ENCODE measurements around the gene PLXNA4. TPM values are rescaled to one million over a fixed set of nuclear protein-coding genes. Genes with fewer than 3 reads are reported as not detected.
"Not testable (repeated sequence)": the region's sequence is repeated elsewhere in the genome, so short reads cannot be mapped to it uniquely, and the experiment has no call there.

PLXNA4 gene
- total RNA-seq, 1 experiment from 2014 or later: 0.81 TPM

DNA sequence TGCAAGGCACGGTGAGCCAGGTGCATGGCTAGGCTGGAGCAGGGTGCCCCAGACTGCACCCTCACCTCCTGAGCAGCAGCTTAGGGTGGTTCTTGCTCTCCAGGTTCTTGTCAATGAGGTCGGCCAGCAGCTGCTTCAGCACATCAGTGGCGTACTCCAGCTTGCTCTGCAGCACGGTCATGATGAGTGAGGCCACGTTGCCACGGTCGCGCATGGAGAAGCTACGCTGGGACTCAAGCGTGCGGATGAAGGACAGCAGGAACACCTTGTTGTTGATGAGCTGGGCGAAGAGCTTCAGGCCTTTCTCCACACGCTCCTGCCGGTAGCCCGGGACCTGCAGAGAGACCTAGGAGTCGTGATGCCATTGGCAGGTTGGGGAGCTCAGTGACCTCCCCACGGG is 408.0 kb downstream of the PLXNA4 start (continued):
- TF ChIP-seq, protein P1, sequence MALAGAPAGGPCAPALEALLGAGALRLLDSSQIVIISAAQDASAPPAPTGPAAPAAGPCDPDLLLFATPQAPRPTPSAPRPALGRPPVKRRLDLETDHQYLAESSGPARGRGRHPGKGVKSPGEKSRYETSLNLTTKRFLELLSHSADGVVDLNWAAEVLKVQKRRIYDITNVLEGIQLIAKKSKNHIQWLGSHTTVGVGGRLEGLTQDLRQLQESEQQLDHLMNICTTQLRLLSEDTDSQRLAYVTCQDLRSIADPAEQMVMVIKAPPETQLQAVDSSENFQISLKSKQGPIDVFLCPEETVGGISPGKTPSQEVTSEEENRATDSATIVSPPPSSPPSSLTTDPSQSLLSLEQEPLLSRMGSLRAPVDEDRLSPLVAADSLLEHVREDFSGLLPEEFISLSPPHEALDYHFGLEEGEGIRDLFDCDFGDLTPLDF (CRISPR knock-in tag; IDR thresholded peaks at IDR 0.05): no peak
- no peak for TF ChIP-seq NFATC4 (CRISPR knock-in tag; IDR thresholded peaks at IDR 0.05)
- TF ChIP-seq, protein P2, sequence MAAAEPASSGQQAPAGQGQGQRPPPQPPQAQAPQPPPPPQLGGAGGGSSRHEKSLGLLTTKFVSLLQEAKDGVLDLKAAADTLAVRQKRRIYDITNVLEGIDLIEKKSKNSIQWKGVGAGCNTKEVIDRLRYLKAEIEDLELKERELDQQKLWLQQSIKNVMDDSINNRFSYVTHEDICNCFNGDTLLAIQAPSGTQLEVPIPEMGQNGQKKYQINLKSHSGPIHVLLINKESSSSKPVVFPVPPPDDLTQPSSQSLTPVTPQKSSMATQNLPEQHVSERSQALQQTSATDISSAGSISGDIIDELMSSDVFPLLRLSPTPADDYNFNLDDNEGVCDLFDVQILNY (CRISPR knock-in tag; IDR thresholded peaks at IDR 0.05): no peak

- ATAC-seq; H3K27ac Mint-ChIP-seq; H3K9me3 Mint-ChIP-seq; H3K27me3 Mint-ChIP-seq (ENCODE audit: low read depth); POLR2A ChIA-PET; DNase-seq (ENCODE audit: low spot score); H3K4me3 Mint-ChIP-seq; H3K36me3 Mint-ChIP-seq: not testable (repeated sequence)
- peaks cover 22% of the 10 kb centered on the region for H3K4me1 Mint-ChIP-seq
- CTCF ChIA-PET: interaction anchor here (0.6 to 0.8 kb wide), 2 partner anchors 220 to 256 kb away, joined by 3 read pairs; no protein-coding TSS in a partner anchor
Measured at GRCh38 chr7:132165695-132166094, 410.6 kb downstream of the PLXNA4 start.

GRCh38 chr7:132164558-132165125 is 411.6 kb downstream of the PLXNA4 start:
- Mint-ChIP-seq H3K4me1 (peaks cover 19% of the 10 kb centered on the region), H3K9me3 (no peaks in the 10 kb centered on the region), H3K27ac (no peak overlapping the region), H3K36me3 (no peaks in the 10 kb centered on the region), H3K27me3 (ENCODE audit: low read depth) (no peaks in the 10 kb centered on the region; the same call in 1 of the 2 replicates), H3K4me3 (no peak overlapping the region)
- DNase-seq (ENCODE audit: low spot score): no peak
- ATAC-seq: no peak
- ChIA-PET POLR2A (no interaction called here), CTCF (interaction anchor here (1.1 kb wide), 1 partner anchor 87 kb away, joined by 5 read pairs; no protein-coding TSS in a partner anchor)
- TF ChIP-seq ELF4 (CRISPR knock-in tag; IDR thresholded peaks at IDR 0.05; ENCODE audit: low read depth) (no peak), ZNF281 (CRISPR knock-in tag; IDR thresholded peaks at IDR 0.05) (no peak), SMAD4 (CRISPR knock-in tag; IDR thresholded peaks at IDR 0.05) (no peak), CREB1 (CRISPR knock-in tag; IDR thresholded peaks at IDR 0.05) (no peak), ZNF396 (CRISPR knock-in tag; IDR thresholded peaks at IDR 0.05; ENCODE audit: borderline replicate concordance) (no peak), ZBTB21 (CRISPR knock-in tag; IDR thresholded peaks at IDR 0.05; ENCODE audit: borderline replicate concordance) (no peak)
- TF ChIP-seq, protein P3, sequence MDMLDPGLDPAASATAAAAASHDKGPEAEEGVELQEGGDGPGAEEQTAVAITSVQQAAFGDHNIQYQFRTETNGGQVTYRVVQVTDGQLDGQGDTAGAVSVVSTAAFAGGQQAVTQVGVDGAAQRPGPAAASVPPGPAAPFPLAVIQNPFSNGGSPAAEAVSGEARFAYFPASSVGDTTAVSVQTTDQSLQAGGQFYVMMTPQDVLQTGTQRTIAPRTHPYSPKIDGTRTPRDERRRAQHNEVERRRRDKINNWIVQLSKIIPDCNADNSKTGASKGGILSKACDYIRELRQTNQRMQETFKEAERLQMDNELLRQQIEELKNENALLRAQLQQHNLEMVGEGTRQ (CRISPR knock-in tag; IDR thresholded peaks at IDR 0.05): no peak

DNA sequence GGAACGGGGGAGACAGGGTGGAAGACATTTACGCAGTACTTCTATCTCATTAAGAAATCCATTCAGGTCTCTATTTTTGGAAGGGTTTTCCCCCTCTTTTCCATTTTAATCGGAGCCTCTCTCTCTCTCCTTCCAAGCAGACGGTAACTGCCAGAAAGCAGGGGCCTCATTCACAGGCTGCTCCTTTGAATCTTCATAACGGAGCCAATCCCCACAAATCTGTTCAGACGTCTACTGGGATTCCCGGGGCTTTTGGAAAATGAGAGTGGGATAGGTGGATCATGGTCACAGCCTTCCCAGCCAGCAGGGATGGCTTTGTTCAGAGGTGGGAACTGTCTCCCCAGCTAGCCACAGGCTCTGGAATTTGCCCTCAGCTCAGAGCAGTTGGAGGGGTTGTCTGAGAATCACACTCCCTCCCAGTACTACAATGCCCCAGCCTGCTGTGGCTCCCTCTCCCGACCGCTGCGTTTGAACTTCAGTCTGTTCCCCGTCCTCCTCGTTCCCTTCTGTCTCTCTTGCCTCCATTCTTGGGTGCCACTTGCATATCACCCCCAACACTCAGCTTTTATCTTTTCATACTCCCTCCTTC is 413.6 kb downstream of the PLXNA4 start:
- no peaks in the 10 kb centered on the region for H3K36me3 Mint-ChIP-seq
- no peak overlapping the region for H3K27ac Mint-ChIP-seq
- H3K4me3 Mint-ChIP-seq: no peak overlapping the region
- ATAC-seq: peak; percentile 83
- CTCF ChIA-PET: interaction anchor here (1.4 to 3.2 kb wide), 3 partner anchors 26 to 473 kb away, joined by 3 to 13 read pairs (median 5); no protein-coding TSS in a partner anchor
- H3K27me3 Mint-ChIP-seq (ENCODE audit: low read depth): no peaks in the 10 kb centered on the region; the same call in 1 of the 2 replicates
- POLR2A ChIA-PET: interaction anchor here (0.7 kb wide), 1 partner anchor 82 kb away, joined by 3 read pairs; no protein-coding TSS in a partner anchor
- DNase-seq (ENCODE audit: low spot score): peak; percentile 32
- no peaks in the 10 kb centered on the region for H3K9me3 Mint-ChIP-seq
- H3K4me1 Mint-ChIP-seq: peaks cover 17% of the 10 kb centered on the region
- TF ChIP-seq MAX (CRISPR knock-in tag; IDR thresholded peaks at IDR 0.05) (no peak), ARID4B (CRISPR knock-in tag; IDR thresholded peaks at IDR 0.05; ENCODE audit: borderline replicate concordance) (no peak), ETV6 (CRISPR knock-in tag; IDR thresholded peaks at IDR 0.05) (no peak), CBFB (CRISPR knock-in tag; IDR thresholded peaks at IDR 0.05; ENCODE audit: low read depth) (no peak), FOXK1 (CRISPR knock-in tag; IDR thresholded peaks at IDR 0.05) (no peak), GABPB1 (CRISPR knock-in tag; IDR thresholded peaks at IDR 0.05) (no peak), IRF2 (CRISPR knock-in tag; IDR thresholded peaks at IDR 0.05; ENCODE audit: borderline replicate concordance, low read depth) (no peak)
- TF ChIP-seq, protein P4, sequence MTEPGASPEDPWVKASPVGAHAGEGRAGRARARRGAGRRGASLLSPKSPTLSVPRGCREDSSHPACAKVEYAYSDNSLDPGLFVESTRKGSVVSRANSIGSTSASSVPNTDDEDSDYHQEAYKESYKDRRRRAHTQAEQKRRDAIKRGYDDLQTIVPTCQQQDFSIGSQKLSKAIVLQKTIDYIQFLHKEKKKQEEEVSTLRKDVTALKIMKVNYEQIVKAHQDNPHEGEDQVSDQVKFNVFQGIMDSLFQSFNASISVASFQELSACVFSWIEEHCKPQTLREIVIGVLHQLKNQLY (CRISPR knock-in tag; IDR thresholded peaks at IDR 0.05): no peak

All from WTC11 (cell line).